Subcutaneous abdominal adipose tissue (tissue), 5 donors: ENCODE measurements around the gene ZC3H7A.
A peak's percentile ranks its signal among the peaks of the same experiment; 100 is the strongest.

Experiments used
- H3K27ac ChIP-seq: one replicate; pipeline ENCODE4 v1.7.0; 2013; ENCODE audit warnings: low read depth, mild to moderate bottlenecking, inconsistent platforms, low read length, moderate library complexity
- H3K27me3 ChIP-seq, 5 donors: one replicate each; pipeline ENCODE4 v1.7.0; 2013; ENCODE audit warnings: low read length in 5 of 5, inconsistent platforms in 1 of 5; ENCODE audit not compliant: control insufficient read depth in 5 of 5, insufficient read depth in 4 of 5
- H3K36me3 ChIP-seq, 5 donors: one replicate each; pipeline ENCODE4 v1.7.0; 2013; ENCODE audit warnings: low read length in 5 of 5; ENCODE audit not compliant: control insufficient read depth in 5 of 5, insufficient read depth in 5 of 5
- H3K4me1 ChIP-seq, 5 donors: one replicate each; pipeline ENCODE4 v1.7.0; 2013; ENCODE audit warnings: low read length in 5 of 5, mild to moderate bottlenecking in 3 of 5, moderate library complexity in 1 of 5; ENCODE audit not compliant: control insufficient read depth in 5 of 5, insufficient read depth in 5 of 5
- H3K4me3 ChIP-seq, 5 donors: one replicate each; pipeline ENCODE4 v1.7.0; 2013; ENCODE audit warnings: low read length in 5 of 5, low read depth in 1 of 5
- H3K9ac ChIP-seq, 5 donors: one replicate each; pipeline ENCODE4 v1.7.0; 2013; ENCODE audit warnings: low read length in 5 of 5, mild to moderate bottlenecking in 4 of 5, moderate library complexity in 3 of 5
- H3K9me3 ChIP-seq, 5 donors: one replicate each; pipeline ENCODE4 v1.7.0; 2013; ENCODE audit warnings: low read length in 5 of 5; ENCODE audit not compliant: control insufficient read depth in 5 of 5
- donor health status: healthy.
- donor health status: healthy.
- donor health status: healthy.
- donor health status: healthy.
- donor health status: healthy.

Gene ZC3H7A

DNA sequence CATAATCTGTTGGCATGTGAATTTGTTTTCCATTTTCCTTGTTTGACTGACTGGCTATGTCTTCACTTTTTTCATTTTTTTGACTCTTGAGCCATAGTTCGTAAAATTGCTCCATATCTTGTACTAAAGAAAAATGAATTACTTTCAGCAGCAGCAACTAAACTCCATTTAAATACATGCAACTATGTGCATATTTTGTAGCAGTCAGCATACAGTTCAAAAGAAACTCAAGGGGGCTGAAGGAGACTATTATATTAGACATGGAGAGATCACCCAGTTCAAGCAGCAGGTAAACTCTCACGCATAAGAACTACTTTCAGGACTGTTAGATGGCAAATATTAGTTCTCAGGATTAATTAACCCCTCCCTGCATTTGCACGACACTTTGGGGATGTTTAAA lies 40.8 kb downstream of the ZC3H7A start:
- no peak overlapping the region for H3K4me3 ChIP-seq
- H3K9me3 ChIP-seq, result no peaks in the 10 kb centered on the region
- H3K27me3 ChIP-seq, result no peaks in the 10 kb centered on the region
- peaks cover 0 to 9% (median 0%) of the 10 kb centered on the region in 5 donors for H3K4me1 ChIP-seq
- no peak overlapping the region for H3K27ac ChIP-seq
- no peak overlapping the region for H3K9ac ChIP-seq
- H3K36me3 ChIP-seq, result peaks cover 37 to 92% (median 68%) of the 10 kb centered on the region in 5 donors

DNA sequence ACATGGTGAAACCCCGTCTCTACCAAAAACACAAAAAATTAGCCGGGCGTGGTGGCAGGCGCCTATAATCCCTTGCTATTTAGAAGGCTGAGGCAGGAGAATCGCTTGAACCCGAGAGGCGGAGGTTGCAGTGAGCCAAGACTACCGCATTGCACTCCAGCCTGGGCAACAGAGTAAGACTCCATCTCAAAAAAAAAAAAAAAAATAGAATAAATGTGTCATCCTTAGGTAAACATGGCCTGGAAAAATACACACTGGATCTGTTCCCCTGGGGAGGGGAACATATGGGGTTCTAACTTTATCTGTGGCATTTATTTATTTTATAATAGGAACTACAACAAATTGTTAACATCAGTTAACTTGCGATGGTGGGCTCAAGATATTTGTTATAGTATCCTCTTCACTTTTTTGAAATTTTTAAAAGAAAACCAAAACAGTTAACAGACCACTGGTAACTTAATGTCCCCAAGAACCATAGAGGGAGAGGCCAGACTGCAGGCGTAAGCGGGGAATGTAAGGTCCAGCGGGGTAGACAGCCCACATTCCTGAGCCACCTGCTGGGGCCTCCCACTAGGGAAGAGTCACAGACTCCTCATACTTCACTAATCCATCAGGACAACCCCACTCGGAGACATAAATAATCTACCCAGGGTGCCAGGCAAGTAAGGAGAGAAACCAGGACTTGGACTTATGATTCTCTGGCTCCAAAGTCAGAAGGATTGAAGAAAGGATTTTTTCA lies 41.9 kb downstream of the ZC3H7A start:
- Histone ChIP-seq H3K9ac (no peak overlapping the region), H3K9me3 (no peaks in the 10 kb centered on the region), H3K27me3 (no peaks in the 10 kb centered on the region), H3K4me3 (no peak overlapping the region), H3K4me1 (peaks cover 0 to 9% (median 0%) of the 10 kb centered on the region in 5 donors), H3K36me3 (peaks cover 35 to 92% (median 68%) of the 10 kb centered on the region in 5 donors), H3K27ac (no peak overlapping the region)

DNA sequence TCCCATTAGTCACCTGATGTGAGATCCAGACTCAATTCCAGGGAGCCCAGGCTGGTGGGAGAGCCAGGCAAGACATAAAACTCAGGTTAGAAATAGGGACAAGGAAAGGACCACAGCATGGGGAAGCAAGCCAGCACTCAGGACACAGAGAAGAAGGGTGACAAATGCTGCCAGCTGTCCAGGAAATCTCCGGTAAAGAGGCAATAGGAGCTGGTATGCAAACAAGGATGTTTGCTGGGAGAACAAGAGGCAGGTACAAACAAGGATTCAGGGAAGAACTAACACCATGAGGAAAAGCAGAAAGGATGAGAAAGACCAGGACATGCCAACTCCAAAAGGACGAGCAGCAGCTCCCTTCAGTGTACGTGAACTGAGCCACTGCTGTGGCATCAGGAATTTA lies 44.2 kb downstream of the ZC3H7A start:
- Histone ChIP-seq H3K36me3 (peaks cover 25 to 83% (median 69%) of the 10 kb centered on the region in 5 donors), H3K4me3 (no peak overlapping the region), H3K9ac (no peak overlapping the region), H3K4me1 (peaks cover 0 to 4% (median 0%) of the 10 kb centered on the region in 5 donors), H3K9me3 (no peaks in the 10 kb centered on the region), H3K27ac (no peak overlapping the region), H3K27me3 (no peaks in the 10 kb centered on the region)

DNA sequence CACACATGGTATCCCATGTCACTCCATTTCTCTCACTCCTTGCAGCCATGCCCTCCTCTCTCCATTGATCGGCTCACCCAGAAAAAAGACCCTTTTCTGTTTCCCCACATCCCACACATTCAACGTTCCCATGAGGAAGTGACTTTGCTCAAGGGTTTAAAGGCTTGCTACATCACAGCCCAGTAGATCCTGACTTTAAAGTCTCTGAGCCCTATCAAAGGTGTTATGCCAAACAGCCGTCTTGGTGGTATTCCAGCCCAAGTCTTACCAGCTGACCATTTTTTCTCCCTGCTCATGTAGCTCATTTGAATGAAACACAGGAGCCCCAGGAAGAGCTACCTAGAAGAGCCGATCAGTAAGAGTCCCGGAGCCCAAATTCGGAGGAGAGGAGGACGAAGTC lies 47.0 kb downstream of the ZC3H7A start:
- H3K36me3 ChIP-seq, result peaks cover 19 to 58% (median 46%) of the 10 kb centered on the region in 5 donors
- no peaks in the 10 kb centered on the region for H3K9me3 ChIP-seq
- H3K27ac ChIP-seq, result no peak overlapping the region
- H3K4me3 ChIP-seq, result no peak overlapping the region
- no peaks in the 10 kb centered on the region for H3K4me1 ChIP-seq
- no peak overlapping the region for H3K9ac ChIP-seq
- H3K27me3 ChIP-seq, result no peaks in the 10 kb centered on the region

DNA sequence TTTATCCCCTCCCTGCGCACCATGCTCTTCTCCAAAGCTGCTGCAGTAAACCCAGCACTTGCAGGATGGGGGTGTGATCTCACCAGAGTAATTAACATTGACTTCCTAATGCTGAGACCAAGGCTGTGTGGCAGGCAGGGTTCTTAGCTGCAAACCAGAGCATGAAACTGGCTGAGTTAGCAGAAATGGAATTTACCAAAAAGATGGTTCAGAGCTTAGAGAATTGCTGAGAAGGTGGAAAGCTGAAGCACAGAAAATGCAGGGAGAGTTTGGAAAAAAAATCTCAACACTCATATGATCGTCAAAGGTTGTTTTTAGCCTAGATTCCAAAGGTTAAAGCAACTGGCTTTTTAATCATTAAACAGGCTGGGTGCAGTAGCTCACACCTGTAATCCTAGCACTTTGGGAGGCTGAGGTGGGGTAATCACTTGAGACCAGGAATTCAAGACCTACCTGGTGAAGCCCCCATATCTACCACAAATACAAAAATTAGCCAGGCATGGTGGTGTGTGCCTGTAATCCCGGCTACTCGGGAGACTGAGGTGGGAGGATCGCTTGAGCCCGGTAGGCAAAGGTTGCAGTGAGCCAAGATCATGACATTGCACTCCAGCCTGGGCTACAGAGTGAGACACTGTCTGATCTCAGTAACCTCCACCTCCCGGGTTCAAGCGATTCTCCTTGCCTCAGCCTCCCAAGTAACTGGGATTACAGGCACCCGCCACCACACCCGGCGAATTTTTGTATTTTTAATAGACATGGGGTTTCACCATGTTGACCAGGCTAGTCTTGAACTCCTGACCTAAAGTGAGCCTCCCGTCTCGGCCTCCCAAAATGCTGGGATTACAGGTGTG lies 48.4 kb downstream of the ZC3H7A start:
- Histone ChIP-seq H3K9ac (no peak overlapping the region), H3K36me3 (peaks cover 19 to 45% (median 38%) of the 10 kb centered on the region in 5 donors), H3K27me3 (no peaks in the 10 kb centered on the region), H3K4me1 (peaks cover 0 to 4% (median 2%) of the 10 kb centered on the region in 5 donors), H3K27ac (no peak overlapping the region), H3K4me3 (no peak overlapping the region), H3K9me3 (no peaks in the 10 kb centered on the region)

DNA sequence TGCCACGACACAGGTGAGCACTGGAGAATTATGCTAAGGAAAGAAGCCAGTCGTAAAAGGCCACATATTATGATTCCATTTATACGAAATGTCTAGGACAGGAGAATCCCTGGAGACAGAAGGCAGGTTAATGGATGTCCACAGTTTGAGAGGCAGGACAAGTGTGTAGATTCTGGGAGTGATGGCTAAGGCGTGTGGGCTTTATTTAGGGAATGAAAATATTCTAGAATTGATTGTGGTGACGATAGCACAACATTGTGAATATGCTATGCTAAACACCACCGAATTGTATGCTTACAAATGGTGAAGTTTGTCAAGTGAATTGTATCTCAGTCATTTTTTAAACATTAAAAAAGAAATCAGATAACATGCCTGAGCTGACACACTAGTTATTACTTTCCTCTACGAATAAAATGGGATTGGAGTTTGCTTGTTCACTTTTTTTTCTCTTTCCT lies 49.1 kb downstream of the ZC3H7A start:
- Histone ChIP-seq H3K4me1 (peaks cover 2 to 10% (median 7%) of the 10 kb centered on the region in 5 donors), H3K4me3 (no peak overlapping the region), H3K27ac (no peak overlapping the region), H3K9ac (no peak overlapping the region), H3K36me3 (peaks cover 19 to 38% (median 32%) of the 10 kb centered on the region in 5 donors), H3K9me3 (no peaks in the 10 kb centered on the region), H3K27me3 (no peaks in the 10 kb centered on the region)

DNA sequence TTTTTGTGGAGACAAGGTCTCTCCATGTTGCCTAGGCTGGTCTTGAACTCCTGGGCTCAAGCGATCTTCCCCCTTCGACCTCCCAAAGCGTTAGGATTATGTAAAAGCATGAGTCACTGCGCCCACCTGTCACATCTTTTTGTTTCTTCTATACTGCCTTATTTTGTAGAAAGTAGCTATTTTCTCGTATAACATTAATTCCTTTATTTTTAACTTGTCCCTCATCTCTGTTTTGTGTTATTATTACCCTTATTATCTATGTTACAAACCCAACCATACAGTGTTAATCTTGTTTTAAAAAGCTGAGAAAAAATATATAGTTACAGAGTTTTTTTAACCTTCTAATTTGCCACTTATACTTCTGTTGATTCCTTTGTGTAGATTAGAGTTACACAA lies 53.0 kb downstream of the ZC3H7A start:
- Histone ChIP-seq H3K27me3 (no peaks in the 10 kb centered on the region), H3K36me3 (peaks cover 0 to 4% (median 1%) of the 10 kb centered on the region in 5 donors), H3K27ac (peak overlapping the region; percentile 89), H3K9me3 (no peaks in the 10 kb centered on the region), H3K9ac (no peak overlapping the region), H3K4me3 (no peak overlapping the region), H3K4me1 (peaks cover 6 to 38% (median 26%) of the 10 kb centered on the region in 5 donors)

DNA sequence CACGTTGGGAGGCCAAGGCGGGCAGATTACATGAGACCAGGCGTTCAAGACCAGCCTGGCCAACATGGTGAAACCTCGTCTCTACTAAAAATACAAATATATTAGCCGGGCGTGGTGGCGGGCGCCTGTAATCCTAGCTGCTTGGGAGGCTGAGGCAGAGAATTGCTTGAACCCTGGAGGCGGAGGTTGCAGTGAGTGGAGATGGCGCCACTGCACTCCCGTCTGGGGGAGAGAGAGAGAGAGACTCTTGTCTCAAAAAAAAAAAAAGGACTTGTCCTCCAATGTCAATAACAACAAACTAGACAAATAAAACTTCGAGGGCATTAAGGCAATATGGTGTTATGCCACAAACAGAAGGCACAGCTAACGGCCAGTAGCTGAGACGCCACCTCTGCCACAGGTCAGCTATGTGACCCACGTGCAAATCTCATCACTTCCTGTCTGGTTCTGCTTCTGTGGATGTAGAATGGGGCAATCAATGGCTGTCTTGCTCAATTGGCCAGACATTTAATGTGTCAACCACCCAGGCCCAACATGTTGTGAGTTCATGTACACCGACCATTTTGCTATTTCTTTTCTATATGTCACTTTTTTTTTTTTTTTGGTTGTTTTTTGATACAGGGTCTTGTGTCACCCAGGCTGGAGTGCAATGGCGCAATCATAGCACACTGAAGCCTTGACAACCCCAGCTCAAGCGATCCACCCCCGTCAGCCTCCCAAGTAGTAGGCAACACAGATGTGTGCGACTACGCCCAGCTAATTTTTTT lies 53.6 kb downstream of the ZC3H7A start:
- Histone ChIP-seq H3K27me3 (no peaks in the 10 kb centered on the region), H3K27ac (peak overlapping the region; percentile 89), H3K9me3 (no peaks in the 10 kb centered on the region), H3K4me3 (peak overlapping the region; percentile 49 to 92 (median 70)), H3K36me3 (peaks cover 0 to 2% (median 0%) of the 10 kb centered on the region in 5 donors), H3K9ac (peak overlapping the region in 4 of 5 donors; percentile 59 to 81 (median 72)), H3K4me1 (peaks cover 6 to 39% (median 30%) of the 10 kb centered on the region in 5 donors)

DNA sequence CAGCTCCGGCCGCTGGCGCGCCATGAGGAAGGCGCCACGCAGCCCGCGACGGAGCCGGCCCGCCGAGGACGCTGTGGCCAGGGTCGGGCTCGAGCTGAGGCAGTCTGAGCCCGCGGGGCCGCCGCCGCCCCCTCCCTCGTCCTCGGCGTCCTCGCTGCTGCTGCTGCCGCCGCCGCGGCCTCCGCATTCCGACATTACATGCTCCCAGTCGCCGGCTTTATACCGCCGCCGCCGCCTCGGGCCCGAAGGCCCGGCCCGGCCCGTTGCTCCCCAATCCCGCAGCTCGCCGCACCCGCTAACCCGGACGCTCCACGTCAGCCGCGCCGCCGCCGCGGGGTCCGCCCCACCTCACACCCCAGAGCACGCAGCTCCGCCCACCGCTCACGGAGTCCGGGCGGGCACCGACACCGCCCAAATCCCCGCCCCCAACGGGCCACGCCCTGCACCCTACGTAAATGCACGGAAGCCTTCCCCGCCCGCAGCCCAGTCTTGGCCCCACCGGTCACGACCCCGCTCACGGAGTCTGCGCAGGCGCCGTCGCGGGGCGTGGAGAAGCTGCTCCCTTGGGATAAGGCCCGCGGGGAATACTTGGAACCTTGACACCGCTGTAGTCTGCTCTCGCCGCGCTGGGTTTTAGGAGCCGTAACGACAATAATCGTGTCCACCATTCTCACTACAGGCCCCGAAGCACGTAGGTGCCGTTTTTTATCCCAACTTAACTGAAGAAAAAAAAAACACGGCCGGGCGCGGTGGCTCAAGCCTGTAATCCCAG lies 54.3 kb downstream of the ZC3H7A start, which contains the start of gene TXNDC11:
Gene TXNDC11 (minus strand): TSS at position 322 of the 772 bp plus-strand sequence. CDS start 127 bp downstream, at position 195.
- peaks cover 6 to 39% (median 30%) of the 10 kb centered on the region in 5 donors for H3K4me1 ChIP-seq
- peak within 1 kb of the TSS; percentile 89 for H3K27ac ChIP-seq
- peak within 1 kb of the TSS; percentile 81 to 97 (median 95) for H3K9ac ChIP-seq
- H3K9me3 ChIP-seq, result no peaks in the 10 kb centered on the region
- H3K36me3 ChIP-seq, result no peaks in the 10 kb centered on the region
- no peaks in the 10 kb centered on the region for H3K27me3 ChIP-seq
- peak within 1 kb of the TSS; percentile 81 to 92 (median 88) for H3K4me3 ChIP-seq
